ENCODE results near the gene RASA3.
"Not testable (repeated sequence)": the region's sequence is repeated elsewhere in the genome, so short reads cannot be mapped to it uniquely, and the experiment has no call there.

The RASA3 gene

GRCh38 chr13:114030666-114031610 lies 101.5 kb downstream of the RASA3 start:
- no peak for ATAC-seq

GRCh38 chr13:114029866-114030625 lies 102.4 kb downstream of the RASA3 start:
- ATAC-seq = no peak

GRCh38 chr13:114027826-114028225 lies 104.6 kb downstream of the RASA3 start:
- ATAC-seq = no peak

- ATAC-seq = no peak
Observed at GRCh38 chr13:114027046-114027715, 105.2 kb downstream of the RASA3 start.

GRCh38 chr13:114026481-114026880 lies 105.9 kb downstream of the RASA3 start:
- no peak for ATAC-seq

- ATAC-seq = no peak
Observed at GRCh38 chr13:114025714-114026431, 106.5 kb downstream of the RASA3 start.

GRCh38 chr13:114025405-114025713 lies 107.1 kb downstream of the RASA3 start:
- ATAC-seq = no peak

GRCh38 chr13:114024603-114025404 lies 107.6 kb downstream of the RASA3 start:
- no peak for ATAC-seq

GRCh38 chr13:114023716-114024602 lies 108.5 kb downstream of the RASA3 start:
- ATAC-seq = no peak

GRCh38 chr13:114022876-114023275 lies 109.5 kb downstream of the RASA3 start:
- ATAC-seq = no peak

GRCh38 chr13:114022309-114022669 lies 110.1 kb downstream of the RASA3 start:
- ATAC-seq = no peak

- no peak for ATAC-seq
Observed at GRCh38 chr13:114021464-114022308, 110.7 kb downstream of the RASA3 start.

- no peak for ATAC-seq
Observed at GRCh38 chr13:114020750-114021463, 111.5 kb downstream of the RASA3 start.

GRCh38 chr13:114020134-114020533 lies 112.3 kb downstream of the RASA3 start:
- not testable (repeated sequence) for ATAC-seq

GRCh38 chr13:114019367-114019766 lies 113.1 kb downstream of the RASA3 start:
- ATAC-seq = peak in 1 of 2 donors; percentile 13

- no peak for ATAC-seq
Observed at GRCh38 chr13:114018461-114019055, 113.9 kb downstream of the RASA3 start.

- no peak for ATAC-seq
Observed at GRCh38 chr13:114017966-114018365, 114.5 kb downstream of the RASA3 start.

GRCh38 chr13:114017028-114017630 lies 115.3 kb downstream of the RASA3 start:
- ATAC-seq = no peak
